CD14-positive monocyte (primary cell): ENCODE measurements around the gene SRPK2. TPM values are rescaled to one million over a fixed set of nuclear protein-coding genes. Genes with fewer than 3 reads are reported as not detected.
A peak's percentile ranks its signal among the peaks of the same experiment; 100 is the strongest.

Source experiments
- DNase-seq, 3 donors: peaks; one replicate each; pipeline ENCODE4 v3.0.0-alpha.2; 2011 to 2022
- H2AFZ ChIP-seq: 2 replicates; pipeline ENCODE4 v1.6.0; 2012; ENCODE audit warnings: mild to moderate bottlenecking, low read depth, low read length, inconsistent platforms; ENCODE audit not compliant: insufficient read depth, poor library complexity, severe bottlenecking
- H3K27ac ChIP-seq, 2 donors: 1 replicate in 1 of 2; 2 replicates in 1 of 2; pipeline ENCODE4 v1.5.1; 2012 to 2013; ENCODE audit warnings: low read length in 2 of 2, control low read depth in 1 of 2, inconsistent platforms in 1 of 2, low read depth in 1 of 2, mild to moderate bottlenecking in 1 of 2
- H3K27me3 ChIP-seq, 2 donors: one replicate each; pipeline versions ENCODE4 v1.6.0 to v1.6.1; 2011 to 2013; ENCODE audit warnings: low read length in 2 of 2; ENCODE audit not compliant: control insufficient read depth in 2 of 2, insufficient read depth in 2 of 2
- H3K36me3 ChIP-seq, 2 donors: replicated peaks in 1 of 2; 1 replicate in 1 of 2; 2 replicates in 1 of 2; pipeline versions ENCODE4 v1.5.1 to v1.6.1; 2012 to 2013; ENCODE audit warnings: low read length in 2 of 2, control low read depth in 1 of 2, inconsistent platforms in 1 of 2, mild to moderate bottlenecking in 1 of 2; ENCODE audit not compliant: insufficient read depth in 2 of 2, control insufficient read depth in 1 of 2
- H3K4me1 ChIP-seq, 2 donors: 1 replicate in 1 of 2; 2 replicates in 1 of 2; pipeline versions ENCODE4 v1.5.1 to v1.6.1; 2012 to 2013; ENCODE audit warnings: low read length in 2 of 2, control low read depth in 1 of 2, inconsistent platforms in 1 of 2, mild to moderate bottlenecking in 1 of 2, moderate library complexity in 1 of 2; ENCODE audit not compliant: insufficient read depth in 2 of 2, control insufficient read depth in 1 of 2
- H3K4me2 ChIP-seq: replicated peaks from 2 replicates; pipeline ENCODE3; 2012; ENCODE audit warnings: low read length, moderate library complexity, mild to moderate bottlenecking; ENCODE audit not compliant: poor library complexity, severe bottlenecking; ENCODE audit errors: extremely low read depth
- H3K4me3 ChIP-seq, 3 experiments: fragments of 200-600 bp in 1 of 3; sonication (generic) in 1 of 3; replicated peaks in 1 of 3; 1 replicate in 2 of 3; 2 replicates in 1 of 3; pipeline ENCODE4 v1.5.1; 2011 to 2013; ENCODE audit warnings: low read length in 3 of 3, mild to moderate bottlenecking in 3 of 3, control low read depth in 2 of 3, low read depth in 2 of 3, inconsistent platforms in 1 of 3, moderate library complexity in 1 of 3
- H3K79me2 ChIP-seq: 2 replicates; pipeline ENCODE4 v1.6.0; 2012; ENCODE audit warnings: mild to moderate bottlenecking, control low read depth, inconsistent platforms, low read length, moderate library complexity; ENCODE audit not compliant: insufficient read depth
- H3K9ac ChIP-seq: 2 replicates; pipeline ENCODE4 v1.6.0; 2017; ENCODE audit warnings: low read length, mild to moderate bottlenecking; ENCODE audit not compliant: insufficient read depth, poor library complexity, severe bottlenecking
- H3K9me3 ChIP-seq, 2 donors: replicated peaks in 1 of 2; 1 replicate in 1 of 2; 2 replicates in 1 of 2; pipeline versions ENCODE4 v1.5.1 to v1.6.1; 2012 to 2013; ENCODE audit warnings: low read length in 2 of 2, control low read depth in 1 of 2; ENCODE audit not compliant: control insufficient read depth in 1 of 2, insufficient read depth in 1 of 2
- H4K20me1 ChIP-seq: 2 replicates; pipeline ENCODE4 v1.6.0; 2012; ENCODE audit warnings: mild to moderate bottlenecking, low read length, control low read depth, moderate library complexity; ENCODE audit not compliant: insufficient read depth
- H3K27ac Mint-ChIP-seq, 7 donors: one replicate each; pipeline ENCODE4 v1.8.0; 2020; ENCODE audit warnings: mild to moderate bottlenecking in 7 of 7, mixed read lengths in 7 of 7, moderate library complexity in 6 of 7, inconsistent platforms in 2 of 7
- H3K27me3 Mint-ChIP-seq, 3 donors: one replicate each; pipeline ENCODE4 v1.8.0; 2021 to 2022; ENCODE audit warnings: low read depth in 3 of 3, mild to moderate bottlenecking in 3 of 3, mixed read lengths in 3 of 3, moderate library complexity in 3 of 3, inconsistent platforms in 1 of 3
- H3K36me3 Mint-ChIP-seq, 2 donors: one replicate each; pipeline ENCODE4 v1.8.0; 2020; ENCODE audit warnings: mixed read lengths in 2 of 2, inconsistent platforms in 1 of 2, mild to moderate bottlenecking in 1 of 2
- H3K4me1 Mint-ChIP-seq: one replicate; pipeline ENCODE4 v1.8.0; 2020; ENCODE audit warnings: mild to moderate bottlenecking, mixed read lengths
- H3K4me3 Mint-ChIP-seq, 2 donors: one replicate each; pipeline ENCODE4 v1.8.0; 2020; ENCODE audit warnings: mild to moderate bottlenecking in 2 of 2, mixed read lengths in 2 of 2, moderate library complexity in 1 of 2
- H3K9me3 Mint-ChIP-seq, 7 donors: one replicate each; pipeline ENCODE4 v1.8.0; 2020 to 2022; ENCODE audit warnings: mixed read lengths in 7 of 7, mild to moderate bottlenecking in 6 of 7, moderate library complexity in 6 of 7, inconsistent platforms in 2 of 7
- CTCF ChIP-seq: fragments of 200-600 bp; IDR thresholded peaks from one replicate; pipeline ENCODE4 v1.8.0; 2022; ENCODE audit warnings: antibody characterized with exemption, mild to moderate bottlenecking
- WGBS: methylation state at CpG from one replicate; pipeline ENCODE4 v1.1.5; 2013; ENCODE audit warnings: missing lambda C conversion rate; ENCODE audit not compliant: insufficient coverage; 5-methylcytosine and 5-hydroxymethylcytosine counted together
- intact Hi-C, 2 donors: fragments of 100-400 bp; cut with micrococcal nuclease; formaldehyde crosslinking; loops; one replicate each; pipeline versions ENCODE4 v1.15.0 to v1.15.1; 2023
- polyA plus RNA-seq, 3 donors: library from polyadenylated mRNA; depleted of rRNA in 1 of 3; unstranded in 2 of 3; stranded (reverse) in 1 of 3; fragments of 300-500 nt in 2 of 3; fragments of >200 nt in 1 of 3; fragmentation: Illumina TruSeq in 2 of 3; gene quantifications; 1 replicate in 2 of 3; 2 replicates in 1 of 3; pipeline ENCODE4 v1.2.3, GENCODE V29; 2012 to 2021

Gene SRPK2
- polyA plus RNA-seq, 3 donors: 12.6 to 37.7 (median 30.0) TPM

DNA sequence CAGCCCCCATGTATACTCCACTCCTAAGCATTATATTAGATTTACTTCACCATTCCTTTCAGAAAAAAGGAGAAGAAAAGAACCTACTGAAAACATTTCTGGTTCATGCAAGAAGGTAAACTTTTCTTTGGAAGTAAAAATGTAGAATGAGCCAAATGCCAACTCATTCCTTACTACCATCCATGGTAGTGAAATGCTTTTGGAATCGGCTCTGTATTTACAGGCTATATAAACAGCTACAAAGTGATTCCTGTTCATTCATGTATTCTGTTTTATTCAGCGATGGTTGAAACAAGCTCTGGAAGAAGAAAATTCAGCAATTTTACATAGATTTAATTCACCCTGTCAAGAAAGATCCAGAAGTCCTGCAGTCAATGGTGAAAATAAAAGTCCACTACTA is 283.1 kb downstream of the SRPK2 start:
- H3K9me3 ChIP-seq: no peaks in the 10 kb centered on the region
- H3K9ac ChIP-seq: no peak overlapping the region
- TF ChIP-seq CTCF: no peak
- no peak overlapping the region for H3K4me2 ChIP-seq
- WGBS: no CpG with 5 or more reads among the region's 2 CpGs
- no peaks in the 10 kb centered on the region for H3K4me1 Mint-ChIP-seq
- peaks cover 72 to 82% of the 10 kb centered on the region in 2 donors for H3K36me3 Mint-ChIP-seq
- DNase-seq: no peak
- no peak overlapping the region for H3K4me3 ChIP-seq
- H3K4me1 ChIP-seq: no peaks in the 10 kb centered on the region
- no peaks in the 10 kb centered on the region for H3K9me3 Mint-ChIP-seq
- H3K36me3 ChIP-seq: peaks cover 91 to 100% of the 10 kb centered on the region in 2 donors
- H3K4me3 Mint-ChIP-seq: no peak overlapping the region
- intact Hi-C loops: no loop called here
- H3K27me3 ChIP-seq: no peaks in the 10 kb centered on the region
- H2AFZ ChIP-seq: no peak overlapping the region
- H3K79me2 ChIP-seq: peaks cover 6% of the 10 kb centered on the region
- H3K27me3 Mint-ChIP-seq: no peaks in the 10 kb centered on the region
- peak overlapping the region in 1 of 2 donors; percentile 30 for H3K27ac ChIP-seq
- peaks cover 93% of the 10 kb centered on the region for H4K20me1 ChIP-seq
- H3K27ac Mint-ChIP-seq: peak overlapping the region in 2 of 7 donors; percentile 10 to 61

GRCh38 chr7:105102557-105103352 is 286.0 kb downstream of the SRPK2 start:
- Histone ChIP-seq H3K9me3 (no peaks in the 10 kb centered on the region), H4K20me1 (peaks cover 92% of the 10 kb centered on the region), H3K27me3 (no peaks in the 10 kb centered on the region), H3K79me2 (peaks cover 4% of the 10 kb centered on the region), H3K36me3 (peaks cover 89 to 100% of the 10 kb centered on the region in 2 donors), H3K9ac (no peak overlapping the region), H2AFZ (no peak overlapping the region), H3K4me1 (no peaks in the 10 kb centered on the region), H3K27ac (peak overlapping the region in 1 of 2 donors; percentile 52), H3K4me2 (no peak overlapping the region), H3K4me3 (no peak overlapping the region)
- no peak for DNase-seq
- TF ChIP-seq CTCF: no peak
- H3K4me3 Mint-ChIP-seq: no peak overlapping the region
- peaks cover 65 to 79% of the 10 kb centered on the region in 2 donors for H3K36me3 Mint-ChIP-seq
- no peaks in the 10 kb centered on the region for H3K27me3 Mint-ChIP-seq
- H3K4me1 Mint-ChIP-seq: no peaks in the 10 kb centered on the region
- WGBS: no CpG with 5 or more reads among the region's 4 CpGs
- H3K9me3 Mint-ChIP-seq: no peaks in the 10 kb centered on the region
- intact Hi-C loops: no loop called here
- peak overlapping the region in 2 of 7 donors; percentile 12 to 46 for H3K27ac Mint-ChIP-seq
